GM21423 (cell line): ENCODE results near the gene DRICH1.
"Not testable (repeated sequence)": the region's sequence is repeated elsewhere in the genome, so short reads cannot be mapped to it uniquely, and the experiment has no call there.

Experiments
- ATAC-seq: cut with Tn5 transposase; IDR thresholded peaks from one replicate; pipeline ENCODE4 v1.9.1; 2021; ENCODE audit warnings: mild to moderate bottlenecking, moderate library complexity; ENCODE audit not compliant: unreplicated experiment

DRICH1 gene

DNA sequence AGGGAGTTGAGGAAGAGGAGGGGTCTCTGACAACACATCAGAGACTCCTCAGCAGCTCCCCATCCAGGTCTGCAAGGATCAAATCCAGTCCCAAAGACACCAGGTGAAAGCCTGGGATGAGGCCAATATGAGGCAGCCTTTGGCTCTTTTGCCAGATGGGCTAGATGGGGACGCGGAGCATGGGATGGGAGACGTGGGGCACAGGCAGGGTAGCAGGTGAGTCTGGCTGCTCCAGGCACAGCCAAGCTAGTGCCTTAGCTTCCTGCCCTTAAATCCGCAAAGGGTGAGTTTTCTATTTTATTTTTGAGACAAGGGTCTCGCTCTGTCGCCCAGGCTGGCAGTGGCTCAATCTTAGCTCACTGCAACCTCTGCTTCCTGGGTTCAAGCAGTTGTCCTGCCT is 19.6 kb upstream of the DRICH1 start:
- ATAC-seq, result no peak

DNA sequence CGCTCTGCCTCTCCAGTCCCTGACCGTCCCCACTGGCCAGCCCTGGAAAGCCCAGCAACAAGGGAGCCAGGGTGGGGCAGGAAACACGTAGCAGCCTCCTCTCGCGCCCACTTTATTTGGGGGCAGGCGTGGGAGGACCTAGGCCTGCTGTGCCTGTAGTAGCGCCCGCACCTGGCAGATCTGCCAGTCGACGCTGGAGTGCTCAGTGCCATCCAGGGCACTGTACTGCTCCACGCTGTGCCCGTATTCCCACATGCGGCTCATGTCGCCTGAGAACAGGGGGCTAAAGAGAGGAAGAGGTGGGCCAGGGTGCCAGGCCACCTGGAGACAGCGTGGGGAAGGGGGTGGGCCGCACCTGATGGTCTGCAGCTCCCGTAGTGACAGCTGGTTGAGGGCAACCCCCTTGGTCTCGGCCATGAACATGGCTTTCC is 17.0 kb upstream of the DRICH1 start:
- ATAC-seq, result no peak

DNA sequence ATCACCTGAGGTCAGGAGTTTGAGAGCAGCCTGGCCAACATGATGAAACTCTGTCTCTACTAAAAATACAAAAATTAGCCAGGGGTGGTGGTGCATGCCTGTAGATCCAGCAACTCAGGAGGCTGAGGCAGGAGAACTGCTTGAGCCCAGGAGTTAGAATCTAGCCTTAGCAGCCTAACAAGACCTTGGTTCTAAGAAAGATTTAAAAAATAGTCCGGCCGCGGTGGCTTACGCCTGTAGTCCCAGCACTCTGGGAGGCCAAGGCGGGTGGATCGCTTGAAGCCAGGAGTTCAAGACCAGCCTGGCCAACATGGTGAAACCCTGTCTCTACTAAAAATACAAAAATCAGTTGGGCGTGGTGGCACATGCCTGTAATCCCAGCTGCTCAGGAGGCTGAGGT is 14.4 kb upstream of the DRICH1 start:
- ATAC-seq, result not testable (repeated sequence)

DNA sequence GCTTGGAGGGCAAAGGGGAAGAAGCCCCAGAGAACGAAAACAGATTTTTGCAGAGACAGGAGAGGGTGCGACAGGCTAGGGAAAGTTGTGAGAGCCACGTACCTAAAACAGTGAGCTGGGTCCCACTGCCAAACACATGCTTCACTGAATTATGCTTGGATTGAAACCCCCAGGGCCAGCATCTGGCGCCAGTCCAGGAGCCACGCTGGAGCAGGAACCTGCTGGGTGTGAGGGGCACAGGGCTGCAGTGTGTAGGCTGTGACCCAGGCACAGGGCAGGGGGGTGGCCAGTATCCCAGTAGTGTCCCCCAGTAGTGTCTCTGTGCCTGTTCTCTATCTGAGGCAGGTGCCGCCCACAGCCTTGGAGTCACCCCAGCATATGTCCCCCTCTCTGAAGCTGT is 8.1 kb upstream of the DRICH1 start:
- ATAC-seq, result not testable (repeated sequence)

DNA sequence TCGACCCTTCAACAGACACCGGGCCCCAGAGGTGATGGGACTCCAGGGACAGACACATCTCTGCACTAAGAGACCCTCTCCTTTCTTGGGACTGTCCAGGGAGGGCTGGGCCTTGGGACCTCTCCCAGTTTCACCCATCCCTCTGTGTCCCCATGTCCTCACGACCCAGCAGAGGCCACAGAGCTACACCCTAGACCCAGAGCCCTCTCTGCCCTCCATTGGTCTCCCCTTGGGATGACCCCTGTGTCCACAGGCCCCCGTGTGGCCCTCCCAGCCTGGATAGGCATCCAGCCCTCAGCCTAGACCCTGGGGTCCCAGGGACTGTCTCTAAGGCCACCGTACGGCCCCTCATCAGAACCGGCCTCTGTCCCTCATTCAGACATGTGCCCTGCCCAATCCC is 7.5 kb upstream of the DRICH1 start:
- no peak for ATAC-seq

DNA sequence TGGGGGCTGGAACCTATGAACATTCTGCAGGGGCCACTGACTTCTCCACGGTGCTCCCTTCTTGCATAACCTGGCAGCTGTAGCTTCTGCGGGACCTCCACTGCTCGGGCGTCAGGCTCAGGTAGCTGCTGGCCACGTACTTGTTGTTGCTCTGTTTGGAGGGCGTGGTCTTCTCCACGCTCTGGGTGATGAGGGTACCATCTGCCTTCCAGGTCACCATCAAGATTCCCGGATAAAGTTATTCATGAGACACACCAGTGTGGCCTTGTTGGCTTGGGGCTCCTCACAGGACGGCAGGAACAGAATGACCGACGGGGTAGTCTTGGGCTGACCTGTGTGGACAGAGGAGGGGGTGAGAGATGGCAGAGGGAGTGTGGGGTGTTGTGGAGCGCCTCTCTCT is 6.5 kb upstream of the DRICH1 start:
- no peak for ATAC-seq

DNA sequence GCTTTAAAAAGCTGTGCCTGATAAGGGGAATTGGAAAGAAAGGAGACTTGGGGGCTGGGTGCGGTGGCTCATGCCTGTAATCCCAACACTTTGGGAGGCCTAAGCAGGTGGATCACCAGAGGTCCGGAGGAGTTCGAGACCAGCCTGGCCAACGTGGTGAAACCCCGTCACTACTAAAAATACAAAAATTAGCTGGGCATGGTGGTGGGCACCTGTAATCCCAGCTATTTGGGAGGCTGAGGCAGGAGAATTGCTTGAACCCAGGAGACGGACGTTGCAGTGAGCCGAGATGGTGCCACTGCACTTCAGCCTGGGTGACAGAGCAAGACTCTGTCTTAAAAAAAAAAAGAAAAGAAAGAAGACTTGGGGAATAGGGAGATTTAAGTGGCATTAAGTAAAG is 3.2 kb upstream of the DRICH1 start:
- ATAC-seq, result not testable (repeated sequence)

DNA sequence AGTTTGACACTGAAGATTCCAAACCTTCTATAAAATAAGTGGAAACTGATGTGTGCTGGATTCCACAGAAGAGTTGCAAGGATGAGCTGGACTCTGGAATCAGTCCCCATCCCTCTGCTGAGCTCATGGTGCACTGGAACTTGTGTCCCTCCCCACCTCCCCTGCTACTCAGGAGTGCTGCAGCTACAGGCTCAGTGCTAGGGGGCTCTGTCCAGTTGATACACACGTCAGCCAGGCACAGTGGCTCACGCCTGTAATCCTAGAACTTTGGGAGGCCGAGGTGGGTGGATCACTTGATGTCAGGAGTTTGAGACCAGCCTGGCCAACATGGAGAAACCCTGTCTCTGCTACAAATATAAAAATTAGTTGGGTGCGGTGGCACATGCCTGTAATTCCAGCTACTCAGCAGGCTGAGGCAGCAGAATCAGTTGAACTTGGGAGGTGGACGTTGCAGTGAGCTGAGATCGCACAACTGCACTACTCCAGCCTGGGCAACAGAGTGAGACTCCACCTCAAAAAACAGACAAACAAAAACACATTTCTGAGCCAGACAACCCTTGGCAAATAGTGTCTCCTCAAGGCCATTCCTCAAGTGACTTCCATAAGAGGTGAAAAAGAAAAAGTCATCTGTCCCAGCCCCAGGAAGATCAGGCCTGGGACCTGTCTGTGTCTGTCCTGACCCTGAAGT is 3.9 kb downstream of the DRICH1 start:
- ATAC-seq, result not testable (repeated sequence)

DNA sequence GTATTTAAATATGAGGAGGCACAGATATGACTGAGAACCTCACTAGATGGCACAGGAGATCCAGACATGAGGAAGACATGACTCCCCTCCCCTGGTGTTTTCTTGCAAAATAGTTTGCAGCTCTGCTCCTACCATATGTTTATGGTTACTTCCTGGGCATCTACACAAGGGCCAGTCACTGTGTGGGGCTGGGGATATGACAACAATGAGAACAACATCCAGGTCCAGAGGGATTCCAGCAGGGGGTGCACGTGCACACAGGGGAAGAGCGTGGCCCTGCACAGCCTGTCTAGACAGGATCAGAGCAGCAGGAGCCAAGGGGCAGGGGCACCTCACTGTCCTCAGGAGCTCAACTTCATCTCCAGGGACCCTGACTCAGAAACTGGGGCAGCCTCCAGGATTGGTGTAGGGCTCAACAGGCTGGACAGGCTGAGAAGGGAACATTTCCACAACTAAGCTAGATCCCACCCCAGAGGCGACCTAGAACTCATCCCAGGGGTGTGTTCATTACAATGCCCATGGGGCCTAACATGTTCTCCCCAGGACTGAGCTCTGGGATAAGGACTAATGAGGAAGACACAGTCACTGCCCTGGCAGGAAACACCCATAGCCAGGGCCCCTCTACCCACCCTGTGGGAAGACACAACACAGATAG is 4.6 kb downstream of the DRICH1 start:
- not testable (repeated sequence) for ATAC-seq

DNA sequence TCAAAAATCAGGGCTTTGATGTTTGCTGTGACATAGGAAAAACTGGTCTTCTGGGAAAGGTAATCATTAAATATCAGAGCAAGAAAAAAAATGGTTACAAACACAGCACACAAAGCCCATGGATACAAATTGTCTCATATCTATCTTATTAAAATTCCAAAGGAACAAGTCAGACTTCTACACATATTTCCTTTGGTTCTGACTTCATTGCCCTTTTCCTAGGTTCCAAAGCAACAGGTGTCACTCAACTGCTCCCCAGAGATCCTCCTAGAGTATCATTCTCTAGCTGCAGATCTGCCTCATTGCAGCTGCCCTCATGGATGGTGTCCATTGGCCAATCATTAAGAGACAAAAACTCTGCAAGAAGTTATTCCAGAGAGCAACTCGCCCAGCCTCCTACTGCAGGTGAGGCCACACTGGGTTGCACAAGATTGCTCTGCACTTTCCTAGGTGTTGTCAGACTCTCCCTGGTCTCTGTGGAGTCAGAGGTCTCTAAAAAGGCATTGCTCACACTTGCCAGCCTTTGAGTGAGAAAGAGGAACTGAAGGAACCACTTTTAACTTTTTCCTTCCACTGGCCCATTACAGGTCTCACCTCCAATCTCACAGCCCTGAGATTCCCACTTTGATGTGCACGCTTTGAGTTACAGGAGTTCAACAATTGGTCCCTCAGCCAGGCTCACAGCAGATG is 5.7 kb downstream of the DRICH1 start:
- ATAC-seq, result no peak

DNA sequence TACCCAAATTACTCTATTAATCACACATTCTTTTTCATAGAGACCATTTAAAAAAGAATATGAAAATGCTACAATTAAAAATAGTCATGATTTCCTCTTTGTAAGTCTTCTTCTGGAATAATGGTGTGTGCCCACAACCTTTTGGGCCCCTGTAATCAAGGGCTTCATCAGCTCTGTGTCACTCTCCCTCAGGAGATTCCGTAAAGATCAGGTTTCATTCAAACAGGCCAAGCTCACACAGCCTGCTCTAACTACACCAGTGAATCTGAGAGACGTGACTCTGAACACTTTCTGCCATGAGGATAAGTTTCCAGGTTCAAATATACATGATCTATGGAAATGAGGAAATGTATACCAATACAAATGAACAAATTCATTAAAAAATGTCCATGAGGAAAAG is 9.5 kb downstream of the DRICH1 start:
- no peak for ATAC-seq

DNA sequence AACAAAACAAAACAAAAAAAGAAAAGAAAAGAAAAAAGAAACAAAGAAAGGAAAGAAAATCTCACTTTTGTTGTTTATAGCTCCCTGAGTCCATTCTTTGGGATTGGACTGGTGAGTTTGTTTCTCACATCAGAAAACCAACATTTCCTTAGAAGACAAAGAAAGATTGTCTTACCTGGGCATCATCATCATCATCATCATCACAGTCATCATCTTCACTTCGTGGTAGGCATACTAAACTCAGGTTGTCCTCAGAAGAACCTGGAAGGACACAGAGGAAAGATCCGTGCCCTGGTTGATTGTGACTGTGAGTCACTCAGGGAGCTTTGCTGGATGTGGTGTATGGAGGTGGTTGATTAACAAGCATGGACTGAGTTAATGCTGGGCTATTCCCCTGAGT is 10.2 kb downstream of the DRICH1 start:
- ATAC-seq, result not testable (repeated sequence)

DNA sequence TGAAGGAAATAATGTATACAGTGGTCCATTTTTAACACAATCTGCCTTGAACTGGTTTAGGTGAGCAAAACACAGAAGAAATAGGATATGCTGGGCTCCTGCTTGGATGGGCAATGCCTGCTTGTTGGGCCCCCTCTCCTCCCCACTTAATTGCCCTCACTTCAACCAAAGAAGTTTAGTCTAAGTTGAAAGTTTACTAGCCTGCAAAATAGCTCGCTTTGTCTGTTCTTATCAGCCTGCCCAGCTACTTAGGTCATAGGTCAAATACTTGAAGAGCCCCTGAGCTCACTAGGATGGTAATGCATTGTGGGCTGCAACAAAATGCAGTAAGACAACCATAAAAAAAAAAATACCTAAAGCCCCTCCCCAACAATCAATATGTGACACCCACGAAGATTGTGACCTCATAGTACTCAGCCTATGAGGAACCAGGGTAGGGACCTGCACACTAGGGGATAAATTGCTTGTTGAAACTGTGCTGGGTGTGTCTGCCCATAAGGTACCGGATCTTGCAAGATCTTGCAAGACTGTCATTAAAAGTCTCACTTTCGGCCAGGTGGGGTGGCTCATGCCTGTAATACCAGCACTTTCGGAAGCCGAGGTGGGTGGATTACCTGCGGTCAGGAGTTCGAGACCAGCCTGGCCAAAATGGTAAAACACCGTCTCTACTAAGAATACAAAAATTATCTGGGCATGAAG is 10.9 kb downstream of the DRICH1 start:
- ATAC-seq, result no peak

DNA sequence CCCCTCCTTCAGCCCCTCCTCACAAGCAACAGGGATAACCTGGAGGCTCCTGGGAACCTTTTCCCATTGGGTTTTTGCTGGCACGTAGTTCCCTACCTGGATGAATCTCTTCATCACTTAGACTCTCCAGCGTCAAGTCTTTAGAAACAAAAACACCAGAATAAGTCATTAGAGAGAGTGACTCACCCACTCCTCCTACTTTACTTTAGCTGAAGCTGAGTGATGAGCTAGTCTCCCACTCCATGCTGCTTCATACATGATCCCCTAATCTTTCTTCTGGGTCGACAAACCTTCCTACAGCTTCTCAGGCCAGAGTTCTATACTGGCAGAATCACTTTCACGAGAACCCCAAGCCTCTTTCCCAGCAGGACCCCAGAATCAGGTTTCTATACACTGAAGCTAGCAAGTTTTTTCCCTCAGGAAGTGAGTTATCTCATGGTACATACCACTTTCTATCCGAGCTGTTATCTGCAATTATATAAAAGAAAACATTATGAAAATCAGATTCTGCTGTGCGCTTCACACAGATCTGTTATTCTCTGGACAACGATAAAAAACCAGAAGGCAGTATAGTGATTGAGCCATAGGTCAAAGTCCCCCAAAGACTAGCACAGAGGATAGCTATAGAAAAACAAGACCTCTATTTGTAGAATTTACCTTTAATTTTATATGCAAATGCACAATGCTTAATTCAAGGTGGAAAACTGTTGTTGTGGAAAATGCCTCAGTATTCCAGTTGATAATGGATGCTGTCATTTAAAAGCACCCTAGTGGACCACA is 18.7 kb downstream of the DRICH1 start:
- no peak for ATAC-seq

DNA sequence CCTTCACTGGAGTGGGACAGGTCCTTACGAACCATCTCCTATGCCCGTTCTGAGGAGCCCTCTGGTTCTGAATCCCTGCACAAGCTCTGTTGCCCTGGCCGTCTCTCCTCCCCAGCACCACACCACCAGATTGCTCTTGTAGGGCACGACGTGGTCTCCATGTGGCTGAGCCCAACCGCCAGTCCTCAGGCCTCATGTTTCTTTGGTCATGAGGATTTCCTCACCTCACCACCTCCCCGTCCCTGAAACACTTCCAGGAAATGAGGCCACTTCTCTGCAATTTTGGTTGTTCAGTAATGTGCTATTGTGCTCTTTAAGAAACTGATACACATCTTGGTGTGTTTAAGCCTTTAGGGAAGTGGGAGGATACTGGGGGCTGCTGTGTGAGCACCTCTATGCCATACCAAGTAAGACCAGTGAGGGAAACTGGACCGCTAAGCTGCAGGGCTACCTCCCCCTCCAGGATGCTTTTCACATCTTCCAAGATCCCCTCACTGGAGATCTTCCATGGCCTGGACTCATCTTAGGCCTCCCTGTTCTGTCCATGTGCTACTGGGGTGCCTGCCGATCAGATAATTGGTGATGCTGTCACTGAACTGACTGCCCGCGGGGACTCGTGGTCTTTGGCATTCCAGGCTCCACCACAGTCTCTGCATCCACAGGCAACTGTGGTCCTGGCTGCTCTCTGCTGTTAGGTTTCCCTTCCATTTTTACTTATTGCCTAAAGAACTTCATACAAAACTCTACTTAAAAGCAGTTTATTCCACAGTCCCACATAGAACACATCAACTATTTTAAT is 21.9 kb downstream of the DRICH1 start:
- no peak for ATAC-seq

DNA sequence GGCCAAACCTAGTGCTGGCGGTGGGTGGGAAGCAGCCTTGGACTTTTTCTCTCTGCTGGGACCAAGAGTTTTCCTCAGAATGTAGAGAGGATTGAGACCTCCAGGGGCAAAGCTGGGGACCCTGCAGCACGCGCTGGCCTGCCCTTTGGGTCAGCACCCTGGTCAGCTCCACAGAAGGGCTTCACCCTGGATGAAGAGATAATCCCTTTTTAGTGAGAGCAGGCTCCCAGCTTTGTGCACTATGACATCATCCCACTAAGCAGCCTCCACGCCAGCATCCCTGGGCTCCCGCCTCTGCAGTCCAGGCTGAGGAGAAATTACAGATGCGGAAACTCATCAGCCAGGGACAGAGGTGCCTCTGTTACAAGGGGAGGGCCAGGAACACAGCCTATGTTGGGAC is 23.5 kb downstream of the DRICH1 start:
- ATAC-seq, result no peak

DNA sequence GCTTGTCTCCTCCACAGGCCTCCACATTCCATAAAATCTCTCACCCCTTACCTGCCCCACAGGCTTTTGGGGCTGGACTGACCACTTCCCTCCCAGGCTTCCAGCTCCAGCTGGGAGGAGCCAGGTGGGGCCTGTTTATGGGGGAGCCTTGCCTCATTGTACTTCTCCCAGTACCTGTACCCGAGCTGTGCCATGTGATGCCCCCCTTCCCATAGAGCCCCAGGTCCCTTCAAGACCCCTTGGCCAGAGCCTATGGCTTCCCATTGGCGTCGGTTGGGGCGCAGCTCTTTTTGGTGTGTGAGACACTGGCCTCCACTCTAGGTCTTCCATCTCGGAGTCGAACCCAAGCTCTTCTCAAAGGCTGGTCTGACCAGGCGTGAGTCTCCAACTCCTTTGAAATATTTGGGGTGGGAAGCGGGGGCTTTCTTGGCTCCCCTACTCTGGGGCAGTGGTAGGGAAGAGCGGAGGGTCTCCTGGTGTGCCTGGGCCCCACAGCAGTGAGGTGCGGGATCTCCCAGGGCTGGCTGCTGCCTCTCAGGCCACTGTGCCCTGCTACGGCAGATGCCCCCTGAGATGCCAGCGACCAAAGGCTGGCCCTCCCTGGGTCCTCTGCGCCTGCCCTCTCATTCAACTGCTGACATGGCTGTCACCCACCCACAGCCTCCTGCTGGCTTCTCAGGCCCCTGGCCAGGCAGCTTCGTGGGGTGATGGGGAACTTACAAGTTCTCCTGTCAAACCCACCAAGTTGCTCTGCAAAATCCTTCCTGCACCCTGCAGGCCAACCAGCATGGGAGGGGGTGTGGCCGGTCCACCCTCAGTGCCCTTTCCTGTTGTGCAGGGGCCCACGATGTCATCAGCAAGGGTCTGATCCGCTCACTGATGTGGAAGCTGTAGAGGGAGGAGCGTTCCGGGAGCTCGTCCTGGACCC is 25.7 kb downstream of the DRICH1 start:
- no peak for ATAC-seq

DNA sequence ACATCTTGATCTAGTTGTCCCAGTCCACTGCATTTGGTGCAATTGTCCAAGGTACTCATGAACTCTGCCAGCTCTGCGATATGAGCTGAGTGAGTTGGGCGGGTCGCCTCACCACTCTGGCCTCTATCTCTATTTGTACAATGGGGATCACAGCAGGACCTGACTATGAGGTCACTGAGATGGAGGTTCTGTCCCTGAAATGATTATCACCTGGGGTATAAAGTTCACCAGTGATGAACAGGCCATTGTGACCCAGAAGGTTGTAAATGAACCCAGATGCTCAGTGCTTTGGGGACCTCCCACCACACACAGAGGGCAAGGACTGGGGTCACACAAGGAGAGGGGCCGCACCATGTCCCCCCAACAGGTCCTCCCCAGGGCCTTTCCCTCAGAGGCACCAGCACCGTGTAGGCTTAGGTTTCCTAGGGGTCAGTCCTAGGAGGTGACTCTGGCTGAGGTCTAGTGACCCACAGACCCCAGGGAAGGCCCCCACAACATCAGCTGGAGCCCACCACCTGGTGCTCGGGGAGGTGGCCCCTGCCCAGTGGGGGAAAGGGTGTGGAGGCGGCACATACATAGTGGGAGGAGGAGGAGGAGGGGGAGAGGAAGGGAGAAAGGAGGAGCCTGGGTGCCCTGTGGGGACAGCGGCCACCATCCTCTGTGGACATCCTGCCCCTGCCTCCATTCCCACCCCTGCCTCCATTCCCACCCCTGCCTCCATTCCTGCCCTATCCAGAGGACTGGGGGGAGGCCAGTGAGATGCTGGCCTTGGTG is 27.0 kb downstream of the DRICH1 start:
- no peak for ATAC-seq
